ENCODE measurements around the gene VAV2.

GRCh38 chr9:133762488-133763271 lies 229.4 kb downstream of the VAV2 start:
- no peak for TF ChIP-seq CTCF (IDR thresholded peaks at IDR 0.05)
- no peak for TF ChIP-seq EP300 (IDR thresholded peaks at IDR 0.05)
- no peak for TF ChIP-seq POLR2A (IDR thresholded peaks at IDR 0.05)

All from tibial nerve (tissue), 4 donors.